Measurements from ENCODE around the gene STX3.
"Not testable (repeated sequence)": the region's sequence is repeated elsewhere in the genome, so short reads cannot be mapped to it uniquely, and the experiment has no call there.

The STX3 gene

GRCh38 chr11:59783632-59784090 lies 28.5 kb downstream of the STX3 start:
- peaks cover 35% of the 10 kb centered on the region for H3K4me1 ChIP-seq
- no peak overlapping the region for H3K4me3 ChIP-seq
- H4K20me1 ChIP-seq = no peaks in the 10 kb centered on the region
- peaks cover 41% of the 10 kb centered on the region for H3K36me3 ChIP-seq
- no peaks in the 10 kb centered on the region for H3K27me3 ChIP-seq
- H3K9ac ChIP-seq = no peak overlapping the region
- peaks cover 23% of the 10 kb centered on the region for H3K9me3 ChIP-seq
- no peak overlapping the region for H3K4me2 ChIP-seq
- H3K27ac ChIP-seq = no peak overlapping the region
- TF ChIP-seq Cebpa-rat (IDR thresholded peaks at IDR 0.05) = no peak

DNA sequence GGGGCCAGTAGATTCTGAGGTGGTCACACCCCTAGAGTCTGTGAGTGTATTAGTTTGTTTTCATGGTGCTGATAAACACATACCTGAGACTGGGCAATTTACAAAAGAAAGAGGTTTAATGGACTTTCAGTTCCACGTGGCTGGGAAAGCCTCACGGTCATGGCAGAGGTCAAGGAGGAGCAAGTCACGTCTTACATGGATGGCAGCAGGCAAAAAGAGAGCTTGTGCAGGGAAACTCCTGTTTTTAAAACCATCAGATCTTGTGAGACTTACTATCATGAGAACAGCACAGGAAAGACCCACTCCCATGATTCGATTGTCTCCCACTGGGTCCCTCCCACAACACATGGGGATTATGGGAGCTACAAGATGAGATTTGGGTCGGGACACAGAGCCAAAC lies 29.3 kb downstream of the STX3 start:
- not testable (repeated sequence) for H3K9ac ChIP-seq, H3K27ac ChIP-seq, H4K20me1 ChIP-seq, H3K4me3 ChIP-seq, H3K27me3 ChIP-seq
- Histone ChIP-seq H3K4me1 (peaks cover 35% of the 10 kb centered on the region), H3K9me3 (peaks cover 23% of the 10 kb centered on the region), H3K4me2 (peak overlapping the region; percentile 59; the same call in 1 of the 2 replicates), H3K36me3 (peaks cover 44% of the 10 kb centered on the region)

- Histone ChIP-seq H3K4me1 (peaks cover 35% of the 10 kb centered on the region), H3K9ac (0 out of 2 replicates have a peak overlapping the region, but pooled peaks have one; percentile 43), H4K20me1 (no peaks in the 10 kb centered on the region), H3K4me2 (peak overlapping the region; percentile 59), H3K36me3 (peaks cover 47% of the 10 kb centered on the region), H3K9me3 (peaks cover 23% of the 10 kb centered on the region), H3K27me3 (no peaks in the 10 kb centered on the region), H3K27ac (no peak overlapping the region; the same call in 1 of the 2 replicates), H3K4me3 (0 out of 2 replicates have a peak overlapping the region, but pooled peaks have one; percentile 15)
- TF ChIP-seq Cebpa-rat (IDR thresholded peaks at IDR 0.05) = no peak
These were observed 30.6 kb downstream of the STX3 start for GRCh38 chr11:59785818-59786217.

- peak overlapping the region; percentile 59 for H3K4me2 ChIP-seq
- peaks cover 35% of the 10 kb centered on the region for H3K4me1 ChIP-seq
- H3K36me3 ChIP-seq = peaks cover 55% of the 10 kb centered on the region
- H3K27ac ChIP-seq = no peak overlapping the region
- H3K4me3 ChIP-seq = no peak overlapping the region
- no peak overlapping the region for H3K9ac ChIP-seq
- no peaks in the 10 kb centered on the region for H3K27me3 ChIP-seq
- no peak for TF ChIP-seq Cebpa-rat (IDR thresholded peaks at IDR 0.05)
- H3K9me3 ChIP-seq = peaks cover 16% of the 10 kb centered on the region
- H4K20me1 ChIP-seq = no peaks in the 10 kb centered on the region
These were observed 32.0 kb downstream of the STX3 start for GRCh38 chr11:59787255-59787588.

DNA sequence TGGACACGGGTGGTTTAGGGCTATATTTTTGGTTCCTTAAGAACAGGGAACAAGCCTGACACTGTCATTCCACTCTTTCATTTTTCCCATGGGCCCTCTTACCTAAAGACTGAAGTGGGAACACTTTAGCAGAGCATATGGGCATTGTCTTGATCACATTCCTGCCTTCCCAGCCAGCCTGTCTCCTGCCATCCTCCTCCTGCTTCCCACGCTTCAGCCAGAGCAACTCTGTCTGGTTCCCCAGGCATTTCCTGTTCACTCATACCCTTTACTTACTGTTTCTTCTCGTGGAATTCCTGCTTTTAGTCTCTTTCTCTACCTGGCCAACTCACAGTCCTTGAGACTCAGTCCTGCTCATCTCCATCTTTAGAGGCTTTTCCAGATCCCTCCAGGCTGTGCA lies 32.6 kb downstream of the STX3 start:
- peaks cover 11% of the 10 kb centered on the region for H3K9me3 ChIP-seq
- H3K4me2 ChIP-seq = no peak overlapping the region
- peaks cover 35% of the 10 kb centered on the region for H3K4me1 ChIP-seq
- no peaks in the 10 kb centered on the region for H4K20me1 ChIP-seq
- no peak overlapping the region for H3K4me3 ChIP-seq
- H3K27ac ChIP-seq = no peak overlapping the region
- no peak for TF ChIP-seq Cebpa-rat (IDR thresholded peaks at IDR 0.05)
- no peaks in the 10 kb centered on the region for H3K27me3 ChIP-seq
- H3K36me3 ChIP-seq = peaks cover 58% of the 10 kb centered on the region
- H3K9ac ChIP-seq = no peak overlapping the region

GRCh38 chr11:59791639-59792038 lies 36.5 kb downstream of the STX3 start:
- Histone ChIP-seq H4K20me1 (no peaks in the 10 kb centered on the region), H3K9ac (no peak overlapping the region), H3K27me3 (no peaks in the 10 kb centered on the region), H3K4me3 (no peak overlapping the region), H3K27ac (no peak overlapping the region), H3K9me3 (no peaks in the 10 kb centered on the region), H3K4me1 (peaks cover 9% of the 10 kb centered on the region), H3K36me3 (peaks cover 94% of the 10 kb centered on the region), H3K4me2 (no peak overlapping the region)
- TF ChIP-seq Cebpa-rat (IDR thresholded peaks at IDR 0.05) = no peak

- Histone ChIP-seq H4K20me1 (no peaks in the 10 kb centered on the region), H3K4me2 (no peak overlapping the region), H3K9ac (no peak overlapping the region), H3K27ac (no peak overlapping the region), H3K36me3 (peaks cover 95% of the 10 kb centered on the region), H3K9me3 (no peaks in the 10 kb centered on the region), H3K27me3 (no peaks in the 10 kb centered on the region), H3K4me1 (0 out of 2 replicates have a peak, but pooled peaks cover under 1% of the 10 kb centered on the region), H3K4me3 (no peak overlapping the region)
- no peak for TF ChIP-seq Cebpa-rat (IDR thresholded peaks at IDR 0.05)
These were observed 37.3 kb downstream of the STX3 start for GRCh38 chr11:59792507-59792906.

GRCh38 chr11:59794417-59794816 lies 39.2 kb downstream of the STX3 start:
- Histone ChIP-seq H3K4me2 (no peak overlapping the region), H4K20me1 (no peaks in the 10 kb centered on the region), H3K27ac (no peak overlapping the region), H3K9ac (no peak overlapping the region), H3K9me3 (no peaks in the 10 kb centered on the region), H3K36me3 (peaks cover 78% of the 10 kb centered on the region), H3K4me1 (no peaks in the 10 kb centered on the region), H3K4me3 (no peak overlapping the region), H3K27me3 (no peaks in the 10 kb centered on the region)
- no peak for TF ChIP-seq Cebpa-rat (IDR thresholded peaks at IDR 0.05)

DNA sequence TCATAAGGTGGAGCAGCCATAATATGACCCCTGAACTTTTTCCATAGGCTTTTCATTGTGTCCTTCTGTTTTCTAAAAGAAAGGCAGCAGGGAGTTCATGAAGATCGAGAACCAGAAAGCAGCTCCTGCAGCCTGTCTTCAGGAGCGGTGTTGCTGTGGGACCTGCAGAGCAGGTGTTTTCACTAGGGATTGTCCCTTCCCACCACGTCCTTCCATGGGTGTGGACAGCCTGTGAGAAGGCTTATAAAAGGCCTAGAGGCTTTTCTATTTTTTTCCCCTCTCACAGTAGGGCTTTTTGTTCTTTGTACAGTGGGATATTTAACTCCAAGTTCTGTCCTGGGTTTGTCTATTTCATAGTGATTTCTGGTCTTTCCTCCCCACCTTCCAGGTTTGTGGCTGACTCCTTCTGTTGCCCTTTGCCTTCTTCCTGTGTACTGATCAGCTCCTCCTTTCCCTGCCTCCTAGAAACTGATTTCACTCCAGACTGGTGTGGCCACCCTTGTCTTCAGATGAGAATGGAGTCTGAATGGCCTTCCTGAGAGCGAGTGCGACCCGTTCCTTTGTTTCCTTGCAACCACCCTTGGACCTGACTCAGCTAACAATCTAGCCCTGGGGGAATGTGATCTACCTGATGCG lies 45.3 kb downstream of the STX3 start:
- H3K36me3 ChIP-seq = peaks cover 59% of the 10 kb centered on the region
- H4K20me1 ChIP-seq = no peaks in the 10 kb centered on the region
- H3K4me3 ChIP-seq = no peak overlapping the region
- H3K4me1 ChIP-seq = no peaks in the 10 kb centered on the region
- H3K4me2 ChIP-seq = no peak overlapping the region
- H3K27me3 ChIP-seq = no peaks in the 10 kb centered on the region
- H3K27ac ChIP-seq = no peak overlapping the region
- no peak overlapping the region for H3K9ac ChIP-seq
- H3K9me3 ChIP-seq = no peaks in the 10 kb centered on the region
- TF ChIP-seq Cebpa-rat (IDR thresholded peaks at IDR 0.05) = no peak

DNA sequence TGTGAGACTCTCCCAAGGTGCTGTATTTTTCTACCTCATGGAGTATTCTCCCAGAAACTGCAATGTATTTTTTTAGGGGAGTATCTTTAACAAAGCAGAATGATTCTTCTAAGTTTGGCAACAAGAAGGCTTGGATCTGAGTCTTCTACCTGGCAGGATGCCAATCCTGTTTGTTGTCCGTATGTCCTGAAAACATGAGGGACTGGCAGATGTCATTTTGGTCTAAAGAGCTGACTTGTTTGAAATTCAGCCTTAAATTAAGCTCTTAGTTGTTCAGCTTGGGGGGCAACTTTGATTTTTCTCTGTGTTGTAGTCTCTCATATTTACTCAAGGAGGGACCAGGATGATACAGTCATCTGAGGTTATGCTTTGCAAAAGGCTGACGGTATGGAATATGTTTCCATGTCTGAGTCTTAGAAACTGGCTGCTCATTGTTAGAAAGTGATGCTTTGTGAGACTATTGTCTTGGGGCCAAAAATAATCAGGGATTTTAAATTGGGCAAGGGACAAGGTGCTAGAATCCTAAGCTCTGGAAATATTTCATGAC lies 46.1 kb downstream of the STX3 start:
- no peak overlapping the region for H3K4me2 ChIP-seq
- TF ChIP-seq Cebpa-rat (IDR thresholded peaks at IDR 0.05) = no peak
- H3K4me1 ChIP-seq = no peaks in the 10 kb centered on the region
- H4K20me1 ChIP-seq = no peaks in the 10 kb centered on the region
- H3K27me3 ChIP-seq = no peaks in the 10 kb centered on the region
- H3K9ac ChIP-seq = no peak overlapping the region
- no peak overlapping the region for H3K4me3 ChIP-seq
- H3K9me3 ChIP-seq = no peaks in the 10 kb centered on the region
- H3K27ac ChIP-seq = no peak overlapping the region
- H3K36me3 ChIP-seq = peaks cover 59% of the 10 kb centered on the region
